ENCODE measurements around the gene RPS6KA4.

DNA sequence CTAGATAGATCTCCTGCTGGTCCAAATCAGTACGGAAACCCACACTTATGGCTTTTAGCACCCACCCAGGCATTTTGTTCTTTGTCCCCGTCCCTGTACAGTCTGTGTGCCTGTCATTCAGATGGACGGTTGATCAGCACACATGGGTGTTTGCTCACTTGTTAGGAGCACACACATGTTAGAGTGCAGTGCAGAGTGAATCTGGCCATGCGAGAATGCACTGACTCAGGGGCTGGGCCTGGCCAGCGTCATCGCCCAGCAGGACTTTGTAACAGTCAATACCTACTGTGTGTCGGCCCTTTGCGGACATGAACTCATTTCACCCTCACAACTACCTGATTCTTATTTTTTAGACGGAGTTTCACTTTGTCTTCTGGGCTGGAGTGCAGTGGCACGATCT is 3.4 kb downstream of the RPS6KA4 start:
- TF ChIP-seq, protein P1, sequence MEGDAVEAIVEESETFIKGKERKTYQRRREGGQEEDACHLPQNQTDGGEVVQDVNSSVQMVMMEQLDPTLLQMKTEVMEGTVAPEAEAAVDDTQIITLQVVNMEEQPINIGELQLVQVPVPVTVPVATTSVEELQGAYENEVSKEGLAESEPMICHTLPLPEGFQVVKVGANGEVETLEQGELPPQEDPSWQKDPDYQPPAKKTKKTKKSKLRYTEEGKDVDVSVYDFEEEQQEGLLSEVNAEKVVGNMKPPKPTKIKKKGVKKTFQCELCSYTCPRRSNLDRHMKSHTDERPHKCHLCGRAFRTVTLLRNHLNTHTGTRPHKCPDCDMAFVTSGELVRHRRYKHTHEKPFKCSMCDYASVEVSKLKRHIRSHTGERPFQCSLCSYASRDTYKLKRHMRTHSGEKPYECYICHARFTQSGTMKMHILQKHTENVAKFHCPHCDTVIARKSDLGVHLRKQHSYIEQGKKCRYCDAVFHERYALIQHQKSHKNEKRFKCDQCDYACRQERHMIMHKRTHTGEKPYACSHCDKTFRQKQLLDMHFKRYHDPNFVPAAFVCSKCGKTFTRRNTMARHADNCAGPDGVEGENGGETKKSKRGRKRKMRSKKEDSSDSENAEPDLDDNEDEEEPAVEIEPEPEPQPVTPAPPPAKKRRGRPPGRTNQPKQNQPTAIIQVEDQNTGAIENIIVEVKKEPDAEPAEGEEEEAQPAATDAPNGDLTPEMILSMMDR (IDR thresholded peaks at IDR 0.05): no peak
- TF ChIP-seq EP300 (IDR thresholded peaks at IDR 0.05) (no peak), POLR2A (IDR thresholded peaks at IDR 0.05; ENCODE audit: low read depth) (no peak)

Data from esophagus muscularis mucosa (tissue), 4 donors.